Endothelial cell of umbilical vein (primary cell): ENCODE measurements around the gene ACIN1.

Source experiments
- EZH2 ChIP-seq: IDR thresholded peaks from 2 replicates; pipeline ENCODE4 v1.6.1; 2012; ENCODE audit warnings: borderline replicate concordance, low read depth, mild to moderate bottlenecking, moderate library complexity, low read length, inconsistent platforms; ENCODE audit not compliant: severe bottlenecking
- FOS ChIP-seq: IDR thresholded peaks from 2 replicates; pipeline ENCODE4 v1.6.1; 2011; ENCODE audit warnings: mild to moderate bottlenecking, low read length, moderate library complexity, borderline replicate concordance; ENCODE audit not compliant: insufficient read depth
- GATA2 ChIP-seq: IDR thresholded peaks from 2 replicates; pipeline ENCODE4 v1.7.0; 2011; ENCODE audit warnings: low read depth, mild to moderate bottlenecking, moderate library complexity, mixed read lengths, low read length; ENCODE audit not compliant: insufficient read length, insufficient read depth
- JUN ChIP-seq: IDR thresholded peaks from 2 replicates; pipeline ENCODE4 v1.6.1; 2011; ENCODE audit warnings: borderline replicate concordance, low read depth; ENCODE audit not compliant: insufficient read length, insufficient read depth
- MYC ChIP-seq: IDR thresholded peaks from one replicate; pipeline ENCODE4 v1.6.1; 2011; ENCODE audit warnings: mild to moderate bottlenecking, low read depth, low read length
- POLR2A ChIP-seq: IDR thresholded peaks from 2 replicates; pipeline ENCODE4 v1.6.1; 2012; ENCODE audit warnings: low read depth, mild to moderate bottlenecking, control low read depth, low read length
- POLR2AphosphoS5 ChIP-seq: IDR thresholded peaks from 2 replicates; pipeline ENCODE4 v1.6.1; 2012; ENCODE audit warnings: low read depth, mild to moderate bottlenecking, control low read depth, low read length, moderate library complexity; ENCODE audit not compliant: insufficient read depth
- TF ChIP-seq, protein P1 (sequence below), 2 donors: IDR thresholded peaks; 1 replicate in 1 of 2; 2 replicates in 1 of 2; pipeline ENCODE4 v1.5.1; 2011; ENCODE audit warnings: low read length in 2 of 2, mild to moderate bottlenecking in 2 of 2, moderate library complexity in 2 of 2, control low read depth in 1 of 2, inconsistent platforms in 1 of 2, low read depth in 1 of 2; ENCODE audit not compliant: insufficient read depth in 1 of 2; ENCODE audit errors: extremely low read depth in 1 of 2
- TF ChIP-seq, protein P2 (sequence below): IDR thresholded peaks from 2 replicates; pipeline ENCODE4 v1.6.1; 2011; ENCODE audit not compliant: insufficient read depth, insufficient read length

GRCh38 chr14:23040100-23040499, 54.8 kb downstream of the ACIN1 start:
- TF ChIP-seq, protein P1, sequence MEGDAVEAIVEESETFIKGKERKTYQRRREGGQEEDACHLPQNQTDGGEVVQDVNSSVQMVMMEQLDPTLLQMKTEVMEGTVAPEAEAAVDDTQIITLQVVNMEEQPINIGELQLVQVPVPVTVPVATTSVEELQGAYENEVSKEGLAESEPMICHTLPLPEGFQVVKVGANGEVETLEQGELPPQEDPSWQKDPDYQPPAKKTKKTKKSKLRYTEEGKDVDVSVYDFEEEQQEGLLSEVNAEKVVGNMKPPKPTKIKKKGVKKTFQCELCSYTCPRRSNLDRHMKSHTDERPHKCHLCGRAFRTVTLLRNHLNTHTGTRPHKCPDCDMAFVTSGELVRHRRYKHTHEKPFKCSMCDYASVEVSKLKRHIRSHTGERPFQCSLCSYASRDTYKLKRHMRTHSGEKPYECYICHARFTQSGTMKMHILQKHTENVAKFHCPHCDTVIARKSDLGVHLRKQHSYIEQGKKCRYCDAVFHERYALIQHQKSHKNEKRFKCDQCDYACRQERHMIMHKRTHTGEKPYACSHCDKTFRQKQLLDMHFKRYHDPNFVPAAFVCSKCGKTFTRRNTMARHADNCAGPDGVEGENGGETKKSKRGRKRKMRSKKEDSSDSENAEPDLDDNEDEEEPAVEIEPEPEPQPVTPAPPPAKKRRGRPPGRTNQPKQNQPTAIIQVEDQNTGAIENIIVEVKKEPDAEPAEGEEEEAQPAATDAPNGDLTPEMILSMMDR (IDR thresholded peaks at IDR 0.05; ENCODE audit: extremely low read depth in 1 of 2, insufficient read depth in 1 of 2, low read depth in 1 of 2, low read length in 2 of 2) = no peak
- TF ChIP-seq POLR2A (no peak), POLR2AphosphoS5 (no peak), JUN (no peak), EZH2 (no peak), FOS (no peak), MYC (no peak), GATA2 (no peak)
- TF ChIP-seq, protein P2, sequence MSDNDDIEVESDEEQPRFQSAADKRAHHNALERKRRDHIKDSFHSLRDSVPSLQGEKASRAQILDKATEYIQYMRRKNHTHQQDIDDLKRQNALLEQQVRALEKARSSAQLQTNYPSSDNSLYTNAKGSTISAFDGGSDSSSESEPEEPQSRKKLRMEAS = no peak
